Measurements from ENCODE around the gene VRTN. TPM values are rescaled to one million over a fixed set of nuclear protein-coding genes. Genes with fewer than 3 reads are reported as not detected.

The VRTN gene
- total RNA-seq, 3 donors from 2014 or later = 0.08 TPM; not detected in 2

DNA sequence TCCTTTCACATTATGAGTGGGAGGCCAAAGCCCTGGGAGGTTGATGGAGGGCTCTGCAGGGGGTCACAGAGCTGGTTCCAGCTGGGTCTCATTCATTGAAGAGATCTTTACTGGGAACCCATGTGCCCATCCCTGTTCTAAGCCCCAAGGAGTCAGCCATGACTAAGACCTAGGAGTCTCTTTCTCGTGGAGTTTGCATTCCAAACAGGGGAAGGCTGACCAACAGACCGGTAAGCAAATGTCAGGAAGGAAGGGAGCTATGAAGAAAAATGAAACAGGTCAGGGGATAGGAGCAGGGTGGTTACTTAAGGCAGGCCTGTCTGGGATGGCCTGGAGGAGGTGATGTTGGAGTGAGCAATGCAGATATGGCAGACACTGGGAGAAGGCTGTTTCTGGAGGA is 46.3 kb downstream of the VRTN start:
- Mint-ChIP-seq H3K36me3 (ENCODE audit: insufficient read depth) (no peaks in the 10 kb centered on the region), H3K9me3 (no peaks in the 10 kb centered on the region), H3K4me3 (no peak overlapping the region), H3K27me3 (ENCODE audit: low read depth) (peaks cover 6% of the 10 kb centered on the region), H3K4me1 (ENCODE audit: low read depth) (no peaks in the 10 kb centered on the region)
- no peak for ATAC-seq
- DNase-seq = no peak

DNA sequence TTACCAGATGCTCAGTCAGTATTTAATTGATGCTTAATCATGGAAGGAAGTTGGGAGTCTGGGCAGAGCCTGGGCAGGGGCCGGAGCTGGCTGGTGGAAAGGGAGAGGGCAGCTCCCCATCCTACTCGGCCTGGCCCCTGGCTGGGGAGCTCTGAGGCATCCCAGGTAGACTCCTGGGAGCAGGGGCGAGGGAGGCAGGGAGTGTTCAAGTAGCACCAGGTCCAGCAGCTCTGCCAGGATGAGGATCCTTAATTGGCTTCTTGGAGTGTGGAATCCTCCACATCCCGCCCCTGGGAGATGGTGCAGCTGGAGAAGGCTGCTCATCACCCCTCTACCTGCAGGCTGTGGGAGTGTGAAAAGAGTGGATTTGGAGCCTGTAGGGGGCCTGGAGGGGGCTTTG is 46.8 kb downstream of the VRTN start:
- H3K4me3 Mint-ChIP-seq = no peak overlapping the region
- H3K9me3 Mint-ChIP-seq = no peaks in the 10 kb centered on the region
- H3K4me1 Mint-ChIP-seq (ENCODE audit: low read depth) = peaks cover 2% of the 10 kb centered on the region
- ATAC-seq = no peak
- DNase-seq = no peak
- peaks cover 5% of the 10 kb centered on the region for H3K27me3 Mint-ChIP-seq (ENCODE audit: low read depth)
- H3K36me3 Mint-ChIP-seq (ENCODE audit: insufficient read depth) = no peaks in the 10 kb centered on the region

DNA sequence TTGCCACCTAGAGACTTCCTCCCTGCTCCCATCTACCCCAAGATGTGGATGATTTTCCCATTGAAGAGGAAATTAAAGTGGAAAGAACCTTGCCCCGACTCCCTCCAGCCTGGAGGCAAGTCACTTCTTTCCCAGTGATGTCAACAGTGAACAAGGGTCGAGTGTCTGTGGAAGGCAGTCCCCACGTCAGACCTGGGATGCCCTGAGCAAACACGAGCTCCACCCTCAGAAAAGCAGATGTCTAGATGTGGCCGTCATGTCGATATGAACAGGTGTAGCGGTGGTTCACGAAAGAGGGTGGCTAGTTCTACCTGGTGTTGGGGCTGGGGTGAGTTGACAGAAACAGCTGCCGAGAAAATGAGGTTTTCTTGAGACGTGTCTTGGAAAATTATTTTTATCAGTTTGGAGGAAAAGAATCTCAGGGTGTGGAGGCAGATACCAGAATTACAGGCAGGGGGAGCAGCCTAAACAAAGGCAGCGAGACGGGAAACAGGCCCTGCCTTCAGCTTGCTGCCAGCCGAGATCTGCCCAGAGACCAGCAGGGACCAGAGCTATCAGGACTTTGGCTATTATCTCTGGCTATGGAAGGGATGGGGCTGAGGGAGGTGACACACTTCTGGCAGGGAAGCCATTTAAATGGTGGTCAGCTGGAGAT is 51.9 kb downstream of the VRTN start:
- H3K9me3 Mint-ChIP-seq = no peaks in the 10 kb centered on the region
- DNase-seq = no peak
- ATAC-seq = no peak
- peaks cover 33% of the 10 kb centered on the region for H3K4me1 Mint-ChIP-seq (ENCODE audit: low read depth)
- H3K36me3 Mint-ChIP-seq (ENCODE audit: insufficient read depth) = no peaks in the 10 kb centered on the region
- H3K4me3 Mint-ChIP-seq = no peak overlapping the region
- H3K27me3 Mint-ChIP-seq (ENCODE audit: low read depth) = no peaks in the 10 kb centered on the region

DNA sequence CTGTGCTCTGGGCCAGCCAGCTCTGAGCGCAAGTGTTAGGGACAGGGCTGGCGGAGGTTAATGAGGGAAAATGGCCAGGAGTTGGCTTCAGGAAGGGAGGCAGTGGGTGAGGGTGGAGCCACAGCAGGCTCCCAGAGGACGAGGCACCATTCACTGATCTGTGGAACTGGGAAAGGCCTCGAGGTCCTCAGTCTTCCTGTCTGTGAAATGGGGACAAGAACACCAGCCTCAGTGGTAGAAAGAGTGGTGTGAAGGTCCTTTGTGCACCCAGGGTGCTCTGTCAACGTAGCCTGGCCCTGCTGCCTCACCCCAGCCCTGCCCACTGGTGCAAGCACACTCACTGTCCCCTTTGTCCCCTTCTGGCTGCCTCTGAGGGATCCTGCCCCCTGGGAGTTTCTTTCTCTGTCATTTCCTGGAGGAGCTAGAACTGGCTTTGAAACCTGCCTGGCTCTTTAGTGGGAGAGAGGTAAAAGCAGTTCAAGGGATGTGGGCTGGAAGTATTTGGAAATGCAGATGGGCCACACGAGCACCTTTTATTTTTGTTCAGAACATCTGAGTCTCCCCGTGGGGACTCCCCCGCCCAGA is 52.7 kb downstream of the VRTN start:
- H3K4me3 Mint-ChIP-seq = peak overlapping the region; percentile 76
- no peaks in the 10 kb centered on the region for H3K9me3 Mint-ChIP-seq
- H3K4me1 Mint-ChIP-seq (ENCODE audit: low read depth) = peaks cover 33% of the 10 kb centered on the region
- no peaks in the 10 kb centered on the region for H3K36me3 Mint-ChIP-seq (ENCODE audit: insufficient read depth)
- peak; percentile 7 to 22 for ATAC-seq
- DNase-seq = no peak
- H3K27me3 Mint-ChIP-seq (ENCODE audit: low read depth) = no peaks in the 10 kb centered on the region

DNA sequence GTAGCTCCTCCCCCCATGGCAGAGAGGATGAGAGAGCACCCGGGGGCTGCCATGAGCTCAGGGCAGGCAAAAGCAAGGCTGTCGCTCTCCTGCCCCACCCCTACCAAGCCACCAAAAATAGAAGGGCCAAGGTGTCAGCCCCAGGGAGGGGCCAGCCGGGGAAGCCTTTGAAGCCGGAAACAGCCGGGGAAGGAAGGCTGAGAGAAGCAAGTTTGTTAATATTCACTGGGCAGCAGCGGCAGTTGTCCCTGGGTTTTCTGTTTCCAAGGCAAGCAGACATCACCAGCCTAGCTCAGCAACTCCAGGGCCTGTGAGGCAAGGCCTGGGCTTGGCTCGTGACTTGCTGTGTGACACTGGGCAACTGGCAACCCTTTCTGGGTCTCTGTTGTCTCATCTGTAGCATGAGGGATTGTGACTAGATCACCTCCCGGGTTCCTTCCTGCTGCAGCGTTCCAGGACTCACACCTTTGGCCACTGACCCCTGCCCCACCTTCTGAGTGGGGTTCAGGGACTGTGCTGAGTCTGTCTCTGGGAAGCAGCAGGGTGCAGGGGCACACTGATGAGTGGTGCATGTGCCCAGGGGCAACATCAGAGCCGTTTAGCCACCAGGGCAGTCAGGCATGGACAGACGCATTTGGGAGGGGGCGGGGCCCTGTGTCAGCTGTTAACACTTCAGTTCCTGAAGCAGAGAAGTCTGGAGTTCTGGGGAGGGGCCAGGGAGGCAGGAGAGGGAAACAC is 53.4 kb downstream of the VRTN start:
- peak overlapping the region; percentile 76 for H3K4me3 Mint-ChIP-seq

DNA sequence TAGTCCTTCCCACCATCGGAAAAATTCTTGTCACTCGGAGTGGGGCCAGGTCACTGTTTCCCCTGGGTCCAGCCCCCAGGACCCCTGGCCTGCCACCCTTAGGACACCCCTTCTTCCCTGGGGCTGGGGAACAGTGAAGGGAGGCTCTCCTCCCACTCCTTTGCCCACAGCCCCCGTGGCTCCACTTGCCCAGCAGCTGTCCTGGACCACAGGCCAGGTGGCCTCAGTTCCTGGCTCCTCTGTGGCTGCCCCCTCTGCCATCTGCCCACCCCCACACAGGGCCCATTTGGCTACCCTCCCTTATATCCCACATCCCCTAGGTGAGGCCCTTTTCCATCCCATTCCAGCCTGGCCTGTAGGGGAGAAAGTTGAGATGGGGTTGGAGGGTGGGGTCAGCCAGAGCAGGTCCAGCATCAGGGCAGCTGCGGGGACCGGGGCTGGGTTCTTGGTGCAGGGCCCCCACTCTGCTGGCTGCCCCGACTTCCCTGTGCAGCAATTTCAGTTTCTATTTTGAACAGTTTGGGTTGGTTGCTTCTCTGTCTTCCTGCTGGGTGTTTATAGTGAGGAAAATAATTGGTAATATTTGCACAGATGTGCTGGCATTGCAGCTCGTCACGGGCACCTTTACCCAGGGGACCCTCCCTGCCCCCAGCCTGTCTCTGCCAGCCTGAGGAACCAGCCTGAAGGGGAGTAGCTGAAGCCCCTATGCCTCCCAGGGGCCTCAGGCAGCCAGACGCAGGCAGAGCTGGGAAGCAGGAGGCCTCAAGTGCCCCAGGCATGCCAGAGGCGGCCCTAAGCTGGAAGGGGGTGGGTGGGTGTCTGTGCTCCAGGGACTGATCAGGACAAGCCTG is 54.4 kb downstream of the VRTN start:
- peaks cover 33% of the 10 kb centered on the region for H3K4me1 Mint-ChIP-seq (ENCODE audit: low read depth)
- H3K36me3 Mint-ChIP-seq (ENCODE audit: insufficient read depth) = no peaks in the 10 kb centered on the region
- ATAC-seq = no peak
- H3K9me3 Mint-ChIP-seq = no peaks in the 10 kb centered on the region
- H3K4me3 Mint-ChIP-seq = peak overlapping the region; percentile 36
- no peaks in the 10 kb centered on the region for H3K27me3 Mint-ChIP-seq (ENCODE audit: low read depth)
- DNase-seq = no peak

More for the DNA sequence above, 53.4 kb downstream of the VRTN start:
- H3K9me3 Mint-ChIP-seq = no peaks in the 10 kb centered on the region
- DNase-seq (peak; percentile 41), ATAC-seq (peak; percentile 91 to 93)
- no peaks in the 10 kb centered on the region for H3K27me3 Mint-ChIP-seq (ENCODE audit: low read depth)
- no peaks in the 10 kb centered on the region for H3K36me3 Mint-ChIP-seq (ENCODE audit: insufficient read depth)
- H3K4me1 Mint-ChIP-seq (ENCODE audit: low read depth) = peaks cover 33% of the 10 kb centered on the region

DNA sequence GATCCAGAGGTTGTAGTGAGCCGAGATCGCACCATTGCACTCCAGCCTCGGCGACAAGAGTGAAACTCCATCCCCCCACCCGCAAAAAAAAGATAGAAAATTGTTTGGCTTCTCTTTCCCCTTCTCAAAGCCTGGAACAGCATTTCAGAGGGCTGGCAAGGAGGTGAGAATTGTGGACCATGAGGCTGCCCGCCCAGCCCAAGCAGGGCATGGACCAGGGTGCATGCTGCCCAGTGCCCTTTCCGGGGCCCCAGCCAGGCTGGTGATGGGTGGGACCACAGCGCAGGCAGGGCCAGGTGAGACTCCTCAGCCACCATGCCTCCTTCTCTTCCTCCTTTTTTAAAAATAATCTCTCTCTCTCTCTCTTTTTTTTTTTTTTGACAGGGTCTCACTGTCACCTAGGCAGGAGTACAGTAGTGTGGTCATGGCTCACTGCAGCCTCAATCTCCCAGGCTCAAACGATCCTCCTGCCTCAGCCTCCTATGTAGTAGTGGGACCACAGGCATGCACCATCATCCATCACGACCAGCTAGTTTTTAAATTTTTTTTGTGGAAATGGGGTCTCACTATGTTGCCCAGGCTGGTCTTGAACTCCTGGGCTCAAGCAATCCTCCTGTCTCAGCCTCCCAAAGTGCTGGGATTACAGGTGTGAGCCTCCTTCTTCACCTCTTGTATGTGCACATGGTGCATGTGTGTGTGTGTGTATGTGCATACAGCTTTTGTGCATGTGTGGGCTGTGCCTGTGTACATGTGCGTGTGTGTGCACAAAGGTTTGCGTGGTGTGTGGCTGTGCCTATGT is 55.5 kb downstream of the VRTN start:
- Mint-ChIP-seq H3K36me3 (ENCODE audit: insufficient read depth) (no peaks in the 10 kb centered on the region), H3K9me3 (no peaks in the 10 kb centered on the region), H3K27me3 (ENCODE audit: low read depth) (no peaks in the 10 kb centered on the region), H3K4me1 (ENCODE audit: low read depth) (peaks cover 33% of the 10 kb centered on the region), H3K4me3 (no peak overlapping the region)
- ATAC-seq = no peak
- no peak for DNase-seq

DNA sequence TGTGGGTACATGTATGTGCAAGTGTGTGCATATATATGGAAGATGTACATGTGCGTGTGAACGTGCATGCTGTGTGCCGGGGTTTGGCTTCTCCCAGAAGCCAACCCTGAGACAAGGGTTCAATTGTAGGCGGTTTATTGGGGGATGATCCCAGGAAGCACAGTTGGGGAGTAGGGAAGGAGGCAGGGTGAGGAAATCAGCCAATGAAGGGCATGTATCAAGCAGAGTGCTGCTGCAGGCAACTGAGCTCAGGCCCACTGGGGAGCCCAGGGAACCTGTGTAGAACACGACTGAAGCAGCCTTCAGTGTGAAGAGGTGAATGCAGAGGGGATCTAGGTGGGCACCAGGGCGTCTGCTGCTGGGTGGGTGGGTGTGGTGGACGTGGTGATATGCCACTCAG is 56.2 kb downstream of the VRTN start:
- Mint-ChIP-seq H3K4me1 (ENCODE audit: low read depth) (peaks cover 33% of the 10 kb centered on the region), H3K27me3 (ENCODE audit: low read depth) (no peaks in the 10 kb centered on the region), H3K36me3 (ENCODE audit: insufficient read depth) (no peaks in the 10 kb centered on the region), H3K9me3 (no peaks in the 10 kb centered on the region), H3K4me3 (no peak overlapping the region)
- no peak for ATAC-seq
- no peak for DNase-seq

DNA sequence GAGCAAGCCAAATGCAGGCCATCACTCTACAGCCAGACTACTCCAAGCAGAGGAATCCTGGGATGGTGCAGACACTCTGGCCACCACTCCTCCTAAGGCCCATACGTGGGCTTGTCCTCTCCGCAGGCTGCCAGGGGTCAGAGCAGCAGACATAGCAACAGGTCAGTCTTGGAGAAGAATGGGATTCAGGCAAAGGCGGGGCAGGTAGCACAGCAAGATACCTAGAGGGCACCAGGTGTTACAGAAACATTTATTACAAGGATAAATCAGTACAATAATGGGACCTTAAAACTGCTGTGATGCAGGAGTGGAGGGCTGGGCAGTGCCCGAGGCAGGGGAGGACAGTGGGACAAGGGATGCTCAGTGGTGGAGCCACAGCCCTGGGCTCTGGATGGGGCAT is 57.4 kb downstream of the VRTN start:
- ATAC-seq = no peak
- no peaks in the 10 kb centered on the region for H3K9me3 Mint-ChIP-seq

DNA sequence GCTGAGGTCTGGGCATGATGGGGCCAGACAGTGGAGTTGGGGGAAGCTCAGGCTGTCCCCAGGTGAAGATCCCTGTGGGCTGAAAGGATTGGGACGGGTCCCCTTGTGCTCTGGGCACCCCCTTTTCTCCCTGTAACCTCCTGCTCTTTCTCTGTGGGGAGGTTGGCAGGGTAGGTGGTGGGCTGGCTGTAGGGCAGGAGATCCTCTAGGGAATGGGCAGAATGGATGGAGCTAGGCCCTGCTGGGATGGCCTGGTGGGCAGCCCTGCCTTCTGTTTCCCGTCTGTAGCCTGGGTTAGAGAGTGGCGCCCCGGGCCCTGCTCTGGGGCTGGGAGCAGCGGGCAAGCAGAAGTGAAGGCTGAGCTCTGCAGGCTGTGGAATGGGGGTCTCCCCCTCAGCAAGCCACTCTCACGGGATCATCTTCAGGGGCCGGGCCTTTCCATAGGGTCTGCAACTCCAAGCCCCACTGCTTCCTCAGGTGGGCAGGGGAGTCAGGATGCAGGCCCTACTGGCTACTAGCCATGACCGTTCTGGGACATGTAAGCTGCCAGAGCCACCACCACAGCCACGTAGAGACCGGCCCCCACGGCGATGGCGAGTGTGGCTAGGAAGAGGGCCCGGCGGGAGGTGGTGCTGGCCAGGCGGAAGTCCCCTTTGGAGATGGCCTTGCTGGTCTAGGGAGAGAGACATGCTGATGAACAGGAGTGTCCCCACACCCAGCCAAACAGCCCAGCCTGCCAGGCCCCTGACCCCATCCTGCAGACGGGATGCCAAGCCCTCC is 58.9 kb downstream of the VRTN start:
- no peak for ATAC-seq
- DNase-seq = no peak
- H3K4me1 Mint-ChIP-seq (ENCODE audit: low read depth) = peaks cover 10% of the 10 kb centered on the region
- H3K4me3 Mint-ChIP-seq = no peak overlapping the region
- H3K27me3 Mint-ChIP-seq (ENCODE audit: low read depth) = peaks cover 8% of the 10 kb centered on the region
- no peaks in the 10 kb centered on the region for H3K9me3 Mint-ChIP-seq
- no peaks in the 10 kb centered on the region for H3K36me3 Mint-ChIP-seq (ENCODE audit: insufficient read depth)

More for the DNA sequence above, 57.4 kb downstream of the VRTN start:
- peaks cover 26% of the 10 kb centered on the region for H3K4me1 Mint-ChIP-seq (ENCODE audit: low read depth)
- H3K27me3 Mint-ChIP-seq (ENCODE audit: low read depth) = no peaks in the 10 kb centered on the region
- H3K36me3 Mint-ChIP-seq (ENCODE audit: insufficient read depth) = no peaks in the 10 kb centered on the region
- H3K4me3 Mint-ChIP-seq = no peak overlapping the region
- DNase-seq = no peak

DNA sequence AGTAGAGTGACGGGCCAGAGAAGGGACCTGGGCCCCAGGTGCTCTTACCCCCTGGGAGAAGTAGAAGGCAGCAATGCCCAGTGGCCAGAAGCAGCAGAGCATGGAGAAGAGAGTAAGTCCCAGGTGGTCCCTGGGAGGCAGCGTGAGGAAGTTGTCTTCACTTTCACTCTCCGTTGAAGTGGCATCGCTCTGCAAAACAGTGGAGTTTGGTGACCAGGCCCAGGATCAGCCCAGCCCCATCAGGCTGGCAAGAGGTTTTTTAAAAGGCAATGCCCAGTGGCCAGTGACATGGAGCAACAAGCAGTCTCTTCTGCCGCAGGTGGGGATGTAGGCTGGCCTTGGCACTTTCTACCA is 59.5 kb downstream of the VRTN start:
- DNase-seq (no peak), ATAC-seq (no peak)
- no peaks in the 10 kb centered on the region for H3K9me3 Mint-ChIP-seq
- no peaks in the 10 kb centered on the region for H3K36me3 Mint-ChIP-seq (ENCODE audit: insufficient read depth)
- peaks cover 5% of the 10 kb centered on the region for H3K4me1 Mint-ChIP-seq (ENCODE audit: low read depth)
- no peak overlapping the region for H3K4me3 Mint-ChIP-seq
- peaks cover 8% of the 10 kb centered on the region for H3K27me3 Mint-ChIP-seq (ENCODE audit: low read depth)

DNA sequence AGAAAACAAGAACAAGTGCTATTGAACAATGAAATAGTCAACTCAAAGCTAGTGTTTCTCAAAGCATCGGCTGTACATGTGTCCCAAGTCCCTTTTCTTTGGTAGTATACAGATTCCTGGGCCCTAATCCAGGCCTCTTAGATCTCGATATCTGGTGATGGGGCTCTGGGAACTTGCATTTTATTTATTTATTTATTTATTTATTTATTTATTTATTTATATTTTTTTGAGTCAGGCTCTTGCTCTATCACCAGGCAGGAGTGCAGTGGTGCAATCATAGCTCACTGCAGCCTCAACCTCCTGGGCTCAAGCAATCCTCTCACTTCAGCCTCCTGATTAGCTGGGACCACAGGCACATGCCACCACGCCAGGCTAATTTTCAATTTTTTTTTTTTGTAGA is 60.6 kb downstream of the VRTN start:
- peaks cover 10% of the 10 kb centered on the region for H3K27me3 Mint-ChIP-seq (ENCODE audit: low read depth)
- ATAC-seq (no peak), DNase-seq (no peak)
- H3K36me3 Mint-ChIP-seq (ENCODE audit: insufficient read depth) = no peaks in the 10 kb centered on the region
- H3K4me1 Mint-ChIP-seq (ENCODE audit: low read depth) = peaks cover 2% of the 10 kb centered on the region
- H3K4me3 Mint-ChIP-seq = no peak overlapping the region
- no peaks in the 10 kb centered on the region for H3K9me3 Mint-ChIP-seq

DNA sequence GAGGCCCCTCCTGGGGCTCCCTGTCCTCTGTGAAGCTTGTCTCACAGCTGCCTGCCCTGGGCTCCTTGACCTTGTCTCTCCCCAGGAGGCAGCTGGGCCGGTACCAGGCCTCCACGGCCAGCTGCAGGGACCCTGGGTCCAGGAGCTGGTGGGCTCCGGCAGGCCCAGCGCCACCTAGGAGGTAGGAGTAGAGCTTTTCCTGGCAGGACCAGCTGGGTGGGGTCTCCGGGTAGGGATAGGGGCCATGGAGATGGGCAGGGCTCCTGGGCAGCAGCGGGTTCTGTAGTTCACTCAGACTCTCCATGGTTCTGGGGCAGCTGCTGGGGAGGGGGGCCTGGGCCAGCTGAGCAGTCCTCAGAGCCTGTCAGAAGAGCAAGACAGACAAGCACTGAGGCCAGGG is 61.2 kb downstream of the VRTN start:
- Mint-ChIP-seq H3K36me3 (ENCODE audit: insufficient read depth) (no peaks in the 10 kb centered on the region), H3K9me3 (no peaks in the 10 kb centered on the region), H3K27me3 (ENCODE audit: low read depth) (peaks cover 13% of the 10 kb centered on the region), H3K4me3 (no peak overlapping the region), H3K4me1 (ENCODE audit: low read depth) (no peaks in the 10 kb centered on the region)
- DNase-seq (no peak), ATAC-seq (no peak)
